ENCODE results near the gene PHF21B. TPM values are rescaled to one million over a fixed set of nuclear protein-coding genes. Genes with fewer than 3 reads are reported as not detected.

Gene PHF21B
- total and polyA plus RNA-seq, 8 donors, result 0.24 to 1.4 (median 1.1) TPM; not detected in 1

DNA sequence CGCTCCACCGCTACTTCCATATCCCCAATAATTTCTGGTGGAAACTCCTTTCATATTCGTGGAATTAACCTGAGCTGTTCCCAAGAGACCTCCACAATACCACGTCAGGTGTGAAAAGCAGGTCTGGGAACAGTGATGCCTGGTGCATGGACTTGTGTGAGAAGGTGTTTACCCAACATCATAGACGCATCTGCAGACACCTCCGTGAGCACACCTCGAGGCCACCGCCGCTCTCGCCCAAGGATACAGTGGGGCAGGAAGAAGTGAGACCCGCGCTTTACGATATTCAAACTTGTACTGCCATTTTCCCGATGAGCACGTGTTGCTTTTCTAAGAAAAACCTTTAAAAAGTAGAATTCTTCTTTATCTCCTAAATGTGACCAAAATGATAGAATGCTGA is 8.2 kb downstream of the PHF21B start:
- peak in 1 of 4 donors; percentile 43 for DNase-seq
- H3K36me3 ChIP-seq, result no peaks in the 10 kb centered on the region
- H3K4me1 ChIP-seq, result peaks cover 0 to under 1% of the 10 kb centered on the region in 2 donors
- H3K9me3 ChIP-seq, result no peaks in the 10 kb centered on the region
- intact Hi-C loops (cut with DNase I), result no loop called here
- no peak overlapping the region for H3K4me3 ChIP-seq
- no peak for ATAC-seq
- TF ChIP-seq, protein P1, sequence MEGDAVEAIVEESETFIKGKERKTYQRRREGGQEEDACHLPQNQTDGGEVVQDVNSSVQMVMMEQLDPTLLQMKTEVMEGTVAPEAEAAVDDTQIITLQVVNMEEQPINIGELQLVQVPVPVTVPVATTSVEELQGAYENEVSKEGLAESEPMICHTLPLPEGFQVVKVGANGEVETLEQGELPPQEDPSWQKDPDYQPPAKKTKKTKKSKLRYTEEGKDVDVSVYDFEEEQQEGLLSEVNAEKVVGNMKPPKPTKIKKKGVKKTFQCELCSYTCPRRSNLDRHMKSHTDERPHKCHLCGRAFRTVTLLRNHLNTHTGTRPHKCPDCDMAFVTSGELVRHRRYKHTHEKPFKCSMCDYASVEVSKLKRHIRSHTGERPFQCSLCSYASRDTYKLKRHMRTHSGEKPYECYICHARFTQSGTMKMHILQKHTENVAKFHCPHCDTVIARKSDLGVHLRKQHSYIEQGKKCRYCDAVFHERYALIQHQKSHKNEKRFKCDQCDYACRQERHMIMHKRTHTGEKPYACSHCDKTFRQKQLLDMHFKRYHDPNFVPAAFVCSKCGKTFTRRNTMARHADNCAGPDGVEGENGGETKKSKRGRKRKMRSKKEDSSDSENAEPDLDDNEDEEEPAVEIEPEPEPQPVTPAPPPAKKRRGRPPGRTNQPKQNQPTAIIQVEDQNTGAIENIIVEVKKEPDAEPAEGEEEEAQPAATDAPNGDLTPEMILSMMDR (IDR thresholded peaks at IDR 0.05), result no peak
- H3K27ac ChIP-seq, result no peak overlapping the region
- peaks cover 22 to 93% of the 10 kb centered on the region in 2 donors for H3K27me3 ChIP-seq

DNA sequence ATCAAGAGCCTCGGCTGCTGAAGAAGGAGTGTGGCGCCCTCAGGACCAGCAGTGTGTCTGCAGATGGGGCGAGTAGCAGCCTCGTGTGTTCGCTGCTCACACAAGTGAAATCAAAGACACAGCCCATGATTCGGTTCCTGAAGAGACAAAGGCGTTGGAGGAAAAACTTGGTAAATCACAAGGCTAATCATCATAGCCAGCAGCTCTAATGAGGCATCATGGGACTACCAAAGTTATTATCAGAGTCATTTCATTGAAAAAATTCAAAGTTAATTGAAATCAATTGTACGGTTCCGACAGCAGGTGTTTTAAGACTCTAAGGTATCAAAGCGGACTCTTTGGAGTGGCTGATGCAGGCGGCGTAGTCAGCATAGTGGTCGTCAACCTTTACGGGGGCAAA is 9.5 kb downstream of the PHF21B start:
- no peak for ATAC-seq
- Histone ChIP-seq H3K27ac (no peak overlapping the region), H3K9me3 (no peaks in the 10 kb centered on the region), H3K36me3 (no peaks in the 10 kb centered on the region), H3K4me3 (no peak overlapping the region), H3K27me3 (peaks cover 10 to 91% of the 10 kb centered on the region in 2 donors), H3K4me1 (no peaks in the 10 kb centered on the region)
- DNase-seq, result peak in 1 of 4 donors; percentile 19
- TF ChIP-seq, protein P1 (IDR thresholded peaks at IDR 0.05), result no peak
- intact Hi-C loops (cut with DNase I), result no loop called here

DNA sequence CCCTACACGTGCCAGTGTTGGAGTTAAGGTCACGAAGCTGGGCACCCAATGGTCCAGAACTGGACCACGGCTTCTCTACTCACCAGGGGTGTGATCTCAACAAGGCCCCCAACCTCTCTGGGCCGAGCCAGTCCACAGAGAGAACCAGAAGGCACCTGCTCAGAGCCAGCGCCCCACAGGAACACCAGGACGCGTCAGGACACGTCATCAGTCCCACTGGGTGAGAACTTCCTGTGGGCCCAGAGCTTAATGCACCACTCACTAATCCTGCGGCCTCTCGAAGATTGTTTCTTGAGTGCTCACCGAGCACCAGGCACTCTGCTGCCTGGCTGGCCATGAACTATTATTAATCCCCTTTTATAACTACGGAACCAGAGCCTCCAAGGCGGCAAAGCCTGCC is 10.1 kb downstream of the PHF21B start:
- intact Hi-C loops (cut with DNase I), result no loop called here
- Histone ChIP-seq H3K27me3 (peaks cover 4 to 91% of the 10 kb centered on the region in 2 donors), H3K4me3 (no peak overlapping the region), H3K4me1 (no peaks in the 10 kb centered on the region), H3K9me3 (no peaks in the 10 kb centered on the region), H3K36me3 (no peaks in the 10 kb centered on the region), H3K27ac (no peak overlapping the region)
- ATAC-seq (no peak), DNase-seq (peak in 1 of 4 donors; percentile 34)
- TF ChIP-seq, protein P1 (IDR thresholded peaks at IDR 0.05), result no peak

DNA sequence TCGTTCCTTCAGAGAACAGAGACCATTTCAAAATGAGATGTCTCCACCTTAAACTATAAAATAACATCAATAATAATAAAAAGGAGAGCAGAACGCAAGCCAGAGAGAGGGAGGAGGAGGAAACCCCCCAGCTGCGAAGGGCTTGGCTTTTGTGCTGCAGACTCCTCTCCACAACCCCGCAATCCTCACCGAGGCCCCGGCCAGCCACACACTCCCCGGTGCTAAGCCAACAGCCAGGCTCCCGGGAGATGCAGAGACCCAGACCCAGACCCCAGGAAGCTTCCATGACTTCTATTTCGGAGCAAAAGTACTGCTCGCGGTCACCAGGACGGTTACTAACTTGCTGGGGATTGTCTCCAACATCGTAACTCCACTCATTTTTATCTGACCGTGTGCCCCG is 10.6 kb downstream of the PHF21B start:
- intact Hi-C loops (cut with DNase I), result no loop called here
- TF ChIP-seq, protein P1 (IDR thresholded peaks at IDR 0.05), result no peak
- peaks cover 0 to 91% of the 10 kb centered on the region in 2 donors for H3K27me3 ChIP-seq
- peak in 1 of 4 donors; percentile 54 for DNase-seq
- H3K4me1 ChIP-seq, result no peaks in the 10 kb centered on the region
- H3K4me3 ChIP-seq, result no peak overlapping the region
- H3K9me3 ChIP-seq, result no peaks in the 10 kb centered on the region
- no peak overlapping the region for H3K27ac ChIP-seq
- H3K36me3 ChIP-seq, result no peaks in the 10 kb centered on the region
- no peak for ATAC-seq

DNA sequence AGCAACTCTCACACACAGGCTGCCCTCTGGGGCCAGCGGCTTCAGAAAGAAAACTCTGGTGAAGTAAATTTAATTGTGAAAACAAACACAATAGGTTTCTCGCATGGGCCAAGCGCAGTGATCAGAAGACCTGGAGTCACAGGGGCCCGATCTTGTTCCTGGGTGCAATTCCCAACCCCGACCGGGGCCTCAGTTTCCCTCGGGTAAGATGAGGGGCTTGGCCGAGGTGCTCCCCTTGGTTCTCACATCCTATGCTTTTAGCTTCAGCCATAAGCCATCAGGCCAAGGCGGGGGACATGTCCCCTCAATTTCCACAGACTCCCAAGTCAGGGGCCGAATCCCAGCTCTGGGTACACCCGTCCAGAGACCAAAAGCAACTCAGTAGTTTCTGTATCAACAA is 11.5 kb downstream of the PHF21B start:
- Histone ChIP-seq H3K4me3 (no peak overlapping the region), H3K4me1 (no peaks in the 10 kb centered on the region), H3K36me3 (no peaks in the 10 kb centered on the region), H3K27ac (no peak overlapping the region), H3K9me3 (no peaks in the 10 kb centered on the region), H3K27me3 (peaks cover 0 to 90% of the 10 kb centered on the region in 2 donors)
- ATAC-seq (no peak), DNase-seq (peak in 1 of 4 donors; percentile 31)
- intact Hi-C loops (cut with DNase I), result no loop called here
- TF ChIP-seq, protein P1 (IDR thresholded peaks at IDR 0.05), result no peak
